AG10803 (cell line): ENCODE measurements around the gene MYO15A.

Experiments used
- DNase-seq: peaks from one replicate; pipeline ENCODE4 v3.0.0; 2010; ENCODE audit warnings: low read depth
- H3K4me3 ChIP-seq: 2 replicates; pipeline ENCODE4 v1.5.1; 2011; ENCODE audit warnings: mild to moderate bottlenecking, low read length, control low read depth
- CTCF ChIP-seq: conservative IDR thresholded peaks from 2 replicates; pipeline ENCODE4 v1.5.1; 2011; ENCODE audit warnings: mild to moderate bottlenecking, low read length, control low read depth, inconsistent platforms

Gene MYO15A

GRCh38 chr17:18087610-18088491 is 20.7 kb upstream of the MYO15A start, which contains the start of gene DRG2:
Gene DRG2, plus strand, starts transcription at chr17:18087948. Its CDS starts 76 bp downstream, at chr17:18088024.
- peak; percentile 90 for DNase-seq
- TF ChIP-seq CTCF: no peak; the same call in 1 of the 2 replicates
- H3K4me3 ChIP-seq: peak within 1 kb of the TSS; percentile 98

- H3K4me3 ChIP-seq: no peak overlapping the region
- TF ChIP-seq CTCF: no peak
- DNase-seq: no peak
These were observed 18.9 kb upstream of the MYO15A start for GRCh38 chr17:18089613-18090012.

GRCh38 chr17:18093616-18094408 is 14.7 kb upstream of the MYO15A start:
- TF ChIP-seq CTCF: peak; percentile 42
- H3K4me3 ChIP-seq: no peak overlapping the region
- DNase-seq: peak; percentile 63

GRCh38 chr17:18094409-18094807 is 14.1 kb upstream of the MYO15A start:
- DNase-seq: no peak
- TF ChIP-seq CTCF: no peak

GRCh38 chr17:18099516-18099915 is 9.0 kb upstream of the MYO15A start:
- no peak for TF ChIP-seq CTCF
- no peak for DNase-seq
- no peak overlapping the region for H3K4me3 ChIP-seq

More at GRCh38 chr17:18094409-18094807, 14.1 kb upstream of the MYO15A start:
- H3K4me3 ChIP-seq: no peak overlapping the region

GRCh38 chr17:18100616-18101015 is 7.9 kb upstream of the MYO15A start:
- TF ChIP-seq CTCF: no peak
- H3K4me3 ChIP-seq: no peak overlapping the region
- DNase-seq: no peak
